NB4 (cell line): ENCODE data around the gene MCC.

ENCODE experiments used
- MYC ChIP-seq: IDR thresholded peaks from 2 replicates; pipeline ENCODE4 v1.6.1; 2011; ENCODE audit warnings: low read depth, low read length
- POLR2A ChIP-seq: IDR thresholded peaks from 2 replicates; pipeline ENCODE4 v1.6.1; 2011; ENCODE audit warnings: mild to moderate bottlenecking; ENCODE audit not compliant: insufficient read length; ENCODE audit errors: extremely low read depth
- TF ChIP-seq, protein P1 (sequence below): IDR thresholded peaks from one replicate; pipeline ENCODE4 v1.5.1; 2012; ENCODE audit warnings: low read depth, low read length
- TF ChIP-seq, protein P2 (sequence below): IDR thresholded peaks from 2 replicates; pipeline ENCODE4 v1.6.1; 2011; ENCODE audit warnings: low read depth, low read length

DNA sequence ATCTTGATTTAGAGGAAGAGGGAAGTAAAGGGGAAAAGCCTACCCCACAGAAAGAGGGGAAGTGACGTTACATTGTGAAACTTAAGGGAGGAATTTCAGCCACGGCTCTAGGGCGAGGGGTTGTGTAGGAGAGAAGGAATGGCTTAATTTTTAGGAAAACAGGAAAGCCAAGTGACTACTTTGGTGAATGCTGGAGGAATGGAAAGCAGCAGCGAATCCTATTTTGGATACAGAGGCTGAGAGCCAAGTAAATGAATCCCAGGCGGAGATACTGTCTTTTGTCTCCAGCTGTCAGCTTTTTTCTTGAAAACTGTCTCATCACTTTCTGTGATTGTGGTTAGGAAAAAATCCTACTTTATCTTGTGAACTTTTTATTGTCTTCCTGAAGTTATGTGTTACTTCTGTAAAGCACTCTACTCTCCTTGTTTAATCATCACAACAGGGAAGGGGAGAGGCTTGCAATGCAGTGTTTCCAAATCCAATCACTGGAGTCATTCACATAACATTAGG is 241.8 kb downstream of the MCC start:
- TF ChIP-seq, protein P1, sequence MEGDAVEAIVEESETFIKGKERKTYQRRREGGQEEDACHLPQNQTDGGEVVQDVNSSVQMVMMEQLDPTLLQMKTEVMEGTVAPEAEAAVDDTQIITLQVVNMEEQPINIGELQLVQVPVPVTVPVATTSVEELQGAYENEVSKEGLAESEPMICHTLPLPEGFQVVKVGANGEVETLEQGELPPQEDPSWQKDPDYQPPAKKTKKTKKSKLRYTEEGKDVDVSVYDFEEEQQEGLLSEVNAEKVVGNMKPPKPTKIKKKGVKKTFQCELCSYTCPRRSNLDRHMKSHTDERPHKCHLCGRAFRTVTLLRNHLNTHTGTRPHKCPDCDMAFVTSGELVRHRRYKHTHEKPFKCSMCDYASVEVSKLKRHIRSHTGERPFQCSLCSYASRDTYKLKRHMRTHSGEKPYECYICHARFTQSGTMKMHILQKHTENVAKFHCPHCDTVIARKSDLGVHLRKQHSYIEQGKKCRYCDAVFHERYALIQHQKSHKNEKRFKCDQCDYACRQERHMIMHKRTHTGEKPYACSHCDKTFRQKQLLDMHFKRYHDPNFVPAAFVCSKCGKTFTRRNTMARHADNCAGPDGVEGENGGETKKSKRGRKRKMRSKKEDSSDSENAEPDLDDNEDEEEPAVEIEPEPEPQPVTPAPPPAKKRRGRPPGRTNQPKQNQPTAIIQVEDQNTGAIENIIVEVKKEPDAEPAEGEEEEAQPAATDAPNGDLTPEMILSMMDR, result no peak
- no peak for TF ChIP-seq MYC
- no peak for TF ChIP-seq POLR2A
- TF ChIP-seq, protein P2, sequence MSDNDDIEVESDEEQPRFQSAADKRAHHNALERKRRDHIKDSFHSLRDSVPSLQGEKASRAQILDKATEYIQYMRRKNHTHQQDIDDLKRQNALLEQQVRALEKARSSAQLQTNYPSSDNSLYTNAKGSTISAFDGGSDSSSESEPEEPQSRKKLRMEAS, result no peak
